Uterus (tissue), 4 donors: Measurements from ENCODE around the gene TCEA2. TPM values are rescaled to one million over a fixed set of nuclear protein-coding genes. Genes with fewer than 3 reads are reported as not detected.

ENCODE experiments used
- DNase-seq, 2 donors: peaks; one replicate each; pipeline ENCODE4 v3.0.0-alpha.2; 2019 to 2020
- H3K27ac ChIP-seq, 2 donors: fragments of 200-600 bp; sonication (generic); 1 replicate in 1 of 2; 2 replicates in 1 of 2; pipeline ENCODE4 v1.5.1; 2016 to 2018
- H3K27me3 ChIP-seq, 2 donors: fragments of 200-600 bp; sonication (generic); one replicate each; pipeline ENCODE4 v1.5.1; 2018 to 2019; ENCODE audit warnings: control low read depth in 1 of 2
- H3K36me3 ChIP-seq, 2 donors: fragments of 200-600 bp; sonication (generic); one replicate each; pipeline ENCODE4 v1.5.1; 2019; ENCODE audit warnings: control low read depth in 1 of 2
- H3K4me1 ChIP-seq, 2 donors: fragments of 200-600 bp; sonication (generic); one replicate each; pipeline ENCODE4 v1.5.1; 2018 to 2019; ENCODE audit warnings: control low read depth in 1 of 2
- H3K4me3 ChIP-seq, 2 donors: fragments of 200-600 bp; sonication (generic); 1 replicate in 1 of 2; 2 replicates in 1 of 2; pipeline ENCODE4 v1.5.1; 2018 to 2019; ENCODE audit warnings: mild to moderate bottlenecking in 1 of 2
- H3K9me3 ChIP-seq, 2 donors: fragments of 200-600 bp; sonication (generic); one replicate each; pipeline ENCODE4 v1.5.1; 2019; ENCODE audit warnings: control low read depth in 1 of 2
- POLR2A ChIP-seq, 2 donors: fragments of 450-650 bp; IDR thresholded peaks; one replicate each; pipeline ENCODE4 v1.6.1; 2016; ENCODE audit warnings: antibody characterized with exemption in 2 of 2, mild to moderate bottlenecking in 1 of 2, moderate library complexity in 1 of 2
- intact Hi-C: fragments of 100-400 bp; cut with DNase I; formaldehyde crosslinking; loops from one replicate; pipeline ENCODE4 v1.15.1; 2023; ENCODE audit warnings: low total_unique reads
- total RNA-seq, 4 donors: library from RNA; depleted of rRNA in 3 of 4; stranded (reverse); fragments of >200 nt in 3 of 4; gene quantifications; one replicate each; pipeline versions ENCODE4 v1.1.0 to v1.2.4, GENCODE V29; 2014 to 2023
- TF ChIP-seq, protein P1 (sequence below), 4 experiments: fragments of 200-600 bp in 2 of 4; fragments of 450-650 bp in 2 of 4; sonication (generic) in 2 of 4; IDR thresholded peaks; one replicate each; pipeline ENCODE4 v1.5.1; 2016 to 2019; ENCODE audit warnings: antibody characterized with exemption in 4 of 4, mild to moderate bottlenecking in 2 of 4, moderate library complexity in 1 of 4
- donor health status: DM: yes; HTN: yes; CAD: no.

Gene TCEA2
- total RNA-seq, 4 donors from 2014 or later, result 21.5 to 75.4 (median 27.2) TPM

DNA sequence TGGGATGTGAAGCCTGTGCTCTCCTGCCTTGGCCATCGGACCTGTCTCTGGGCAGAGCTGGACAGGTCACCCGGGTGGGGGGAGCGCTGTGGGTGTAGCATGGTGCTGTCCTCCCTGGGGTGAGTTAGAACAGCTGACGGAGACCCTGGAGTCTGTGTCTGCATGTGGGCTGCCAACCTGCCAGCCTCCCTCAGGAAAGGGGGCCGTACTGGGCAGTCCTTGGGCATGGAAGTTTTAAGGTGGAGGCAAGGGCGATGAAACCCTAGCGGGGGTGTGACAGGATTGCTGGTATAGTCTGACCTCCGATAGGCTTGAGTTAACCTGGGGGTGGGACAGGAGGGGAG lies 16.0 kb upstream of the TCEA2 start:
- no peaks in the 10 kb centered on the region for H3K9me3 ChIP-seq
- no peak for TF ChIP-seq POLR2A (IDR thresholded peaks at IDR 0.05)
- TF ChIP-seq, protein P1, sequence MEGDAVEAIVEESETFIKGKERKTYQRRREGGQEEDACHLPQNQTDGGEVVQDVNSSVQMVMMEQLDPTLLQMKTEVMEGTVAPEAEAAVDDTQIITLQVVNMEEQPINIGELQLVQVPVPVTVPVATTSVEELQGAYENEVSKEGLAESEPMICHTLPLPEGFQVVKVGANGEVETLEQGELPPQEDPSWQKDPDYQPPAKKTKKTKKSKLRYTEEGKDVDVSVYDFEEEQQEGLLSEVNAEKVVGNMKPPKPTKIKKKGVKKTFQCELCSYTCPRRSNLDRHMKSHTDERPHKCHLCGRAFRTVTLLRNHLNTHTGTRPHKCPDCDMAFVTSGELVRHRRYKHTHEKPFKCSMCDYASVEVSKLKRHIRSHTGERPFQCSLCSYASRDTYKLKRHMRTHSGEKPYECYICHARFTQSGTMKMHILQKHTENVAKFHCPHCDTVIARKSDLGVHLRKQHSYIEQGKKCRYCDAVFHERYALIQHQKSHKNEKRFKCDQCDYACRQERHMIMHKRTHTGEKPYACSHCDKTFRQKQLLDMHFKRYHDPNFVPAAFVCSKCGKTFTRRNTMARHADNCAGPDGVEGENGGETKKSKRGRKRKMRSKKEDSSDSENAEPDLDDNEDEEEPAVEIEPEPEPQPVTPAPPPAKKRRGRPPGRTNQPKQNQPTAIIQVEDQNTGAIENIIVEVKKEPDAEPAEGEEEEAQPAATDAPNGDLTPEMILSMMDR (IDR thresholded peaks at IDR 0.05), result no peak
- intact Hi-C loops, result no loop called here
- H3K36me3 ChIP-seq, result no peaks in the 10 kb centered on the region
- DNase-seq, result no peak
- H3K4me1 ChIP-seq, result peaks cover 0 to 16% of the 10 kb centered on the region in 2 donors
- H3K27ac ChIP-seq, result no peak overlapping the region
- peak overlapping the region; percentile 6 to 9 for H3K4me3 ChIP-seq
- peaks cover 0 to 4% of the 10 kb centered on the region in 2 donors for H3K27me3 ChIP-seq

DNA sequence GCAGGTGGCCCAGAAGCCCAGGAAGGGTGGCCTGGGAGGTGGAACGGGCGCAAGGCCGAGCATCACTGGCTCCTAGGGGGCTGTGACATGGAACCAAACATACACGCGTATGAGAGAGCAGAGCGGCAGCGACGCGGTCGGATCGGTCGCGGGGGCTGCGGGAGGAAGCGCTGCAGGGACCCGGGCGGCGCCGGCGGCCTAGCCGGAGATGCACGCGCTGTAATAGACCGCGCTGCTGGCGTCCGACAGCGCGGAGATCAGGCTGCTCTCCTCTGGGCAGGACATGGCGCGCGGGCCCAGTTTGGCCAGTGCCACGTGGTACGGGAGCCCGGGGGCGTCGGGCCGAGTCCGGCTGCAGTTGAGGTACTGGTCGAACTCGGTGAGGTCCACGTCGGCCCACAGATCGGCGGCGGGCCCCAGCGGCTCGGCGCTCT lies 15.0 kb upstream of the TCEA2 start:
- Histone ChIP-seq H3K27ac (peak overlapping the region in 1 of 2 donors; percentile 20), H3K4me3 (peak overlapping the region; percentile 9 to 28), H3K27me3 (no peaks in the 10 kb centered on the region), H3K9me3 (no peaks in the 10 kb centered on the region), H3K36me3 (no peaks in the 10 kb centered on the region), H3K4me1 (peaks cover 0 to 14% of the 10 kb centered on the region in 2 donors)
- DNase-seq, result no peak
- intact Hi-C loops, result no loop called here
- TF ChIP-seq, protein P1 (IDR thresholded peaks at IDR 0.05), result no peak
- TF ChIP-seq POLR2A (IDR thresholded peaks at IDR 0.05), result no peak

DNA sequence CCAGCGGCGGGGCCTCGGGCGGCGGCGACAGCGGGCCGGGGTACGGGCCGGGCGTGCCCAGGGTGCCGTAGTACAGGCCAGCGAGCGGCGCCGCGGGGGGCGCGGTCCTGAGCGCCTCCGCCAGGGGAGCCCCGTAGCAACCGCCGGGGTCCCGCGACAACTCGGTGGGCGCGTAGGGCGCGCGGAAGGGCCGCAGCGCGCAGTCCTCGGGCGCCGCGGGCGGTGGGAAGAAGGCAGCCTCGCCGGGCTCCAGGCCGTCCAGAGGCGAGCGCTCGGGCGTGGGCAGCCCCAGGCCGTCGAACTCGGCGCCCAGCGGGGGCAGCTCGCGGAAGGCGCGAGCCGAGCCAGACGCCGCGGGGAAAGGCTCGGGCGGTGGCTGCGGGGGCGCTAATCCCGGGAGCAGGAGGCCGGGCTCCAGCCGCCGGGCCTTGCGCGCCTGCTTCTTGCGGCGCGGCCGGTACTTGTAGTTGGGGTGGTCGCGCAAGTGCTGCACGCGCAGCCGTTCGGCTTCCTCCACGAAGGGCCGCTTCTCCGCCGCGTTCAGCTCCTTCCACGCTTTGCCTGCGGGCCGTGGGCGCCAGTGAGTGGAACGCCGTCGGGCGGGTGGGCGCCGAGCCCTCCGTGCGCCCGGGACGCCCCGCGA lies 14.5 kb upstream of the TCEA2 start:
- H3K4me1 ChIP-seq, result peaks cover 0 to 14% of the 10 kb centered on the region in 2 donors

DNA sequence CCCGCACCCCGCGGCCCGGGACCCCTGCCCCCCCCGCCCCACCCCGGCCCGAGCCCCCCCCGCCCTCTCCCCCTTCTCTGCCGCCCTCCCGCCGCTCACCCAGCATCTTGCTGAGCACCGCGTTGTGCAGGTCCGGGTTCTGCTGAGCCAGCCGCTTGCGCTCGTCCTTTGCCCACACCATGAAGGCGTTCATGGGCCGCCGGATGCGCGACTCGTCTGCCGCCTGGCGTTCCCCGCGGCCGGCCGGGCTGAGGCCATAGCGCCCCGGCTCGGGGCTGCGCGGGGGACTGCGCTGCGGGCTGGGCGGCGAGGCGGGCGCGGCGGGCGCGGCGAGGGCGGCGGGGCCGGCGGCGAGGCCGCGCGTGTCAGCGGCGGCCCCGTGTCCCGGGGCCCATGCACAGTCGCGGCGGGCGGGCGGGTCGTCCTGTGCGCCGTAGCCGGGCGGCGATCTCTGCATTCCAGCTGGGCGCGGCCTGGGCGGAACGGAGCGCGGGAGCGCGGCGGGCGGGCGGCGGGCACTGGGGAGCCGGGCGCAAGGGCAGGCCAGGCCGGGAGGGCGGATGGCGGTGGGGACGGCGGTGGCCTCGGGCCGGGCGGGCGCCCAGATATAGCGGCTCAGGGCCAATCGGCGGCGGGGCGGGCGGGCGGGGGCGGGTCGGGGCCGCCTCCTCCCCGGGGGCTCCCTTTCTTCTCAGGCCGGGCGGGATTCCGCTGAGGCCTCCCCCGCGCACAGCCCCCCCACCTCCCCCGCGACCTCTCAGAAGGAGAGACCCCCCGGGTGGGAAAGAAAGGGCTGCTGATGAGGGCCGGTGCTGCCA lies 13.7 kb upstream of the TCEA2 start, which contains the start of gene SOX18:
SOX18 (minus strand) TSS at position 580 of the 818 bp plus-strand sequence; CDS start at position 457, 123 bp downstream.
- Histone ChIP-seq H3K36me3 (no peaks in the 10 kb centered on the region), H3K4me1 (peaks cover 0 to 14% of the 10 kb centered on the region in 2 donors), H3K4me3 (peak within 1 kb of the TSS in 1 of 2 donors; percentile 28), H3K27me3 (no peaks in the 10 kb centered on the region), H3K27ac (peak within 1 kb of the TSS; percentile 68 to 71), H3K9me3 (no peaks in the 10 kb centered on the region)
- intact Hi-C loops, result no loop called here
- no peak for DNase-seq
- TF ChIP-seq, protein P1 (IDR thresholded peaks at IDR 0.05), result no peak
- no peak for TF ChIP-seq POLR2A (IDR thresholded peaks at IDR 0.05)

More for the DNA sequence above, 14.5 kb upstream of the TCEA2 start:
- peak overlapping the region in 1 of 2 donors; percentile 28 for H3K4me3 ChIP-seq
- intact Hi-C loops, result no loop called here
- TF ChIP-seq, protein P1 (IDR thresholded peaks at IDR 0.05), result no peak
- no peak for TF ChIP-seq POLR2A (IDR thresholded peaks at IDR 0.05)
- no peak for DNase-seq
- H3K27me3 ChIP-seq, result no peaks in the 10 kb centered on the region
- H3K36me3 ChIP-seq, result no peaks in the 10 kb centered on the region
- H3K9me3 ChIP-seq, result no peaks in the 10 kb centered on the region
- H3K27ac ChIP-seq, result peak overlapping the region in 1 of 2 donors; percentile 20

DNA sequence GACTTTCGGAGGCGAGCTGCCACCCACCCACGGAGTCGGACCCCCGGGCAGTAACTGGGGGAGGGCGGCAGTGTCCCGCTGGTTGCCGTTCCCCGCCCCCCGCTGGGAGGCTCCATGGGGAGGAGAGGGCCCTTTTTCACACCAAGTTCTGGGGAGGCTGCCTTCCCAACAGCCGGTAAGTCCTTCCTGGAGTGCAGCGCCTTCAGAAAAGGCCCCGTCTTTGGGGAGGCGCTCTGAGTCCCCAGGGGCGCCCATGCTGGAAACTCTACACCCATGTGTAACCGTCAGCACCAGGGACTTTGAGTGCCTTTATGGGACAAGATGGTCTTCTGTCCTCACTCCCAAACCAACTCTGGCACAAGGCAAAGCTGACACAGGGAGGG lies 13.1 kb upstream of the TCEA2 start:
- DNase-seq, result no peak
- Histone ChIP-seq H3K4me3 (no peak overlapping the region), H3K27ac (peak overlapping the region; percentile 68 to 71), H3K27me3 (no peaks in the 10 kb centered on the region), H3K4me1 (peaks cover 0 to 14% of the 10 kb centered on the region in 2 donors), H3K9me3 (no peaks in the 10 kb centered on the region), H3K36me3 (no peaks in the 10 kb centered on the region)
- TF ChIP-seq, protein P1 (IDR thresholded peaks at IDR 0.05), result no peak
- no peak for TF ChIP-seq POLR2A (IDR thresholded peaks at IDR 0.05)
- intact Hi-C loops, result no loop called here
